NCI-H2107 (cell line): ENCODE data around the gene TRMT44.
"Not testable (repeated sequence)": the region's sequence is repeated elsewhere in the genome, so short reads cannot be mapped to it uniquely, and the experiment has no call there.

Experiments used
- DNase-seq: peaks from one replicate; lab custom pipeline; 2025; lab: John Stamatoyannopoulos, UW

The TRMT44 gene

GRCh38 chr4:8468746-8469535 is 28.4 kb downstream of the TRMT44 start:
- DNase-seq: no peak

- DNase-seq: no peak
Measured at GRCh38 chr4:8469550-8469949, 29.0 kb downstream of the TRMT44 start.

- no peak for DNase-seq
Measured at GRCh38 chr4:8470451-8471024, 30.0 kb downstream of the TRMT44 start.

GRCh38 chr4:8471211-8471875 is 30.8 kb downstream of the TRMT44 start:
- no peak for DNase-seq

GRCh38 chr4:8472158-8472688 is 31.6 kb downstream of the TRMT44 start:
- no peak for DNase-seq

- no peak for DNase-seq
Measured at GRCh38 chr4:8472689-8473197, 32.2 kb downstream of the TRMT44 start.

GRCh38 chr4:8473198-8473919 is 32.8 kb downstream of the TRMT44 start:
- DNase-seq: no peak

- no peak for DNase-seq
Measured at GRCh38 chr4:8473920-8474590, 33.5 kb downstream of the TRMT44 start.

GRCh38 chr4:8474856-8475255 is 34.3 kb downstream of the TRMT44 start:
- DNase-seq: no peak

GRCh38 chr4:8475751-8476575 is 35.4 kb downstream of the TRMT44 start:
- no peak for DNase-seq

- DNase-seq: no peak
Measured at GRCh38 chr4:8477095-8477635, 36.6 kb downstream of the TRMT44 start.

GRCh38 chr4:8477676-8478075 is 37.1 kb downstream of the TRMT44 start:
- DNase-seq: no peak

GRCh38 chr4:8478371-8478770 is 37.8 kb downstream of the TRMT44 start:
- no peak for DNase-seq

GRCh38 chr4:8478801-8479744 is 38.5 kb downstream of the TRMT44 start:
- DNase-seq: no peak

- DNase-seq: no peak
Measured at GRCh38 chr4:8480221-8480620, 39.6 kb downstream of the TRMT44 start.

- DNase-seq: not testable (repeated sequence)
Measured at GRCh38 chr4:8486643-8487042, 46.1 kb downstream of the TRMT44 start.

GRCh38 chr4:8488791-8489369 is 48.3 kb downstream of the TRMT44 start:
- DNase-seq: no peak

- DNase-seq: not testable (repeated sequence)
Measured at GRCh38 chr4:8491478-8491877, 50.9 kb downstream of the TRMT44 start.

- no peak for DNase-seq
Measured at GRCh38 chr4:8492174-8492573, 51.6 kb downstream of the TRMT44 start.
